SHP77 (cell line): ENCODE results near the gene GPR171.
"Not testable (repeated sequence)": the region's sequence is repeated elsewhere in the genome, so short reads cannot be mapped to it uniquely, and the experiment has no call there.

ENCODE experiments used
- DNase-seq, 2 experiments: peaks; one replicate each; lab custom pipeline; 2025; lab: John Stamatoyannopoulos, UW

The GPR171 gene

GRCh38 chr3:151203051-151203420 is at the start of gene GPR171:
TSS of gene GPR171 (minus strand) at chr3:151203216. CDS start at chr3:151199386, 3,830 bp downstream.
- no peak for DNase-seq

GRCh38 chr3:151248772-151249337 is 45.8 kb upstream of the GPR171 start:
- no peak for DNase-seq

GRCh38 chr3:151242006-151242405 is 39.0 kb upstream of the GPR171 start:
- not testable (repeated sequence) for DNase-seq

- DNase-seq = no peak
Observed at GRCh38 chr3:151236736-151237135, 33.7 kb upstream of the GPR171 start.

GRCh38 chr3:151236316-151236715 is 33.3 kb upstream of the GPR171 start:
- no peak for DNase-seq

- no peak for DNase-seq
Observed at GRCh38 chr3:151234825-151235224, 31.8 kb upstream of the GPR171 start.

- DNase-seq = no peak
Observed at GRCh38 chr3:151232991-151233390, 30.0 kb upstream of the GPR171 start.

- DNase-seq = not testable (repeated sequence)
Observed at GRCh38 chr3:151232403-151232802, 29.4 kb upstream of the GPR171 start.

GRCh38 chr3:151230646-151231045 is 27.6 kb upstream of the GPR171 start:
- no peak for DNase-seq

GRCh38 chr3:151228666-151229040 is 25.6 kb upstream of the GPR171 start:
- no peak for DNase-seq

- DNase-seq = peak; percentile 28 to 49
Observed at GRCh38 chr3:151227807-151228665, 25.0 kb upstream of the GPR171 start.

- DNase-seq = no peak
Observed at GRCh38 chr3:151227266-151227806, 24.3 kb upstream of the GPR171 start.

GRCh38 chr3:151226825-151227224 is 23.8 kb upstream of the GPR171 start:
- DNase-seq = no peak

GRCh38 chr3:151226088-151226563 is 23.1 kb upstream of the GPR171 start:
- DNase-seq = peak in 1 of 2 experiments; percentile 6

- DNase-seq = no peak
Observed at GRCh38 chr3:151225040-151225975, 22.3 kb upstream of the GPR171 start.

- DNase-seq = no peak
Observed at GRCh38 chr3:151224268-151224866, 21.4 kb upstream of the GPR171 start.

GRCh38 chr3:151219056-151219455 is 16.0 kb upstream of the GPR171 start:
- no peak for DNase-seq

GRCh38 chr3:151218136-151218535 is 15.1 kb upstream of the GPR171 start:
- no peak for DNase-seq

- no peak for DNase-seq
Observed at GRCh38 chr3:151216641-151217607, 13.9 kb upstream of the GPR171 start.

- no peak for DNase-seq
Observed at GRCh38 chr3:151214459-151214858, 11.4 kb upstream of the GPR171 start.
